Measurements from ENCODE around the gene TMEM72. TPM values are rescaled to one million over a fixed set of nuclear protein-coding genes. Genes with fewer than 3 reads are reported as not detected.

The TMEM72 gene
- total and polyA plus RNA-seq, 2 experiments from 2014 or later: not detected

DNA sequence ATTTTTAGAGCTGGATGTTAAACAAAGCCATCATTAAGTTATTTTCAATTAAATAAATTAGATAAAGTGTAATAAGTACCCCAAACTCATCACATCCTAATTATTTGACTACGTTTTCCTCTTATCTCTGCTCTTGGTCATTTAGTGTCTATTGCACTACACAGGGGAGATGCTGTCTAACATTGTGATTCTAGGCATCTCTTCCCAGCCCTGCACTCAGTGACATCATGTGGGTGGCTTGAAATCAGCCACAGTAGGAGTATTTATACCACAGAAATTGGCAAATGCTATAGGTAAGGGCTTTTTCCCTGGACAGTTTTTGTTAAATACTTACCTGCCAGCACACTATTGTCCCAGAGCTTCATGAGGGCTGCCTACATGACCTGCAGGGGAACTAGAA, 21.3 kb upstream of the TMEM72 start:
- Histone ChIP-seq H3K27ac (ENCODE audit: low read depth) (no peak overlapping the region), H3K4me1 (ENCODE audit: insufficient read depth) (no peaks in the 10 kb centered on the region), H2AFZ (no peak overlapping the region), H3K36me3 (ENCODE audit: insufficient read depth) (no peaks in the 10 kb centered on the region), H3K9me2 (ENCODE audit: insufficient read depth) (peaks cover 7% of the 10 kb centered on the region; the same call in 1 of the 2 replicates), H3K4me2 (no peak overlapping the region), H3K4me3 (no peak overlapping the region), H3K27me3 (ENCODE audit: insufficient read depth) (no peaks in the 10 kb centered on the region), H3F3A (replicated peaks; ENCODE audit: low read depth) (no peaks in the 10 kb centered on the region), H4K20me1 (replicated peaks; ENCODE audit: insufficient read depth) (no peaks in the 10 kb centered on the region), H3K79me2 (replicated peaks; ENCODE audit: insufficient read depth) (no peaks in the 10 kb centered on the region)
- no peak overlapping the region for H3K27ac Mint-ChIP-seq
- H3K27me3 Mint-ChIP-seq (ENCODE audit: insufficient read depth, low read depth, poor library complexity): peaks cover 8% of the 10 kb centered on the region
- H3K4me3 Mint-ChIP-seq: no peak overlapping the region
- H3K36me3 Mint-ChIP-seq (ENCODE audit: low read depth): no peaks in the 10 kb centered on the region
- no peaks in the 10 kb centered on the region for H3K9me3 Mint-ChIP-seq
- ATAC-seq (no peak), DNase-seq (ENCODE audit: low spot score) (no peak)
- TF ChIP-seq ZNF114 (CRISPR knock-in tag; IDR thresholded peaks at IDR 0.05): no peak
- no peak for TF ChIP-seq POLR2AphosphoS5 (IDR thresholded peaks at IDR 0.05; ENCODE audit: low read depth)
- no peak for TF ChIP-seq EZH2 (IDR thresholded peaks at IDR 0.05; ENCODE audit: low read depth, unreplicated experiment)
- H3K4me1 Mint-ChIP-seq: peaks cover 3% of the 10 kb centered on the region; the same call in 2 of the 3 replicates

DNA sequence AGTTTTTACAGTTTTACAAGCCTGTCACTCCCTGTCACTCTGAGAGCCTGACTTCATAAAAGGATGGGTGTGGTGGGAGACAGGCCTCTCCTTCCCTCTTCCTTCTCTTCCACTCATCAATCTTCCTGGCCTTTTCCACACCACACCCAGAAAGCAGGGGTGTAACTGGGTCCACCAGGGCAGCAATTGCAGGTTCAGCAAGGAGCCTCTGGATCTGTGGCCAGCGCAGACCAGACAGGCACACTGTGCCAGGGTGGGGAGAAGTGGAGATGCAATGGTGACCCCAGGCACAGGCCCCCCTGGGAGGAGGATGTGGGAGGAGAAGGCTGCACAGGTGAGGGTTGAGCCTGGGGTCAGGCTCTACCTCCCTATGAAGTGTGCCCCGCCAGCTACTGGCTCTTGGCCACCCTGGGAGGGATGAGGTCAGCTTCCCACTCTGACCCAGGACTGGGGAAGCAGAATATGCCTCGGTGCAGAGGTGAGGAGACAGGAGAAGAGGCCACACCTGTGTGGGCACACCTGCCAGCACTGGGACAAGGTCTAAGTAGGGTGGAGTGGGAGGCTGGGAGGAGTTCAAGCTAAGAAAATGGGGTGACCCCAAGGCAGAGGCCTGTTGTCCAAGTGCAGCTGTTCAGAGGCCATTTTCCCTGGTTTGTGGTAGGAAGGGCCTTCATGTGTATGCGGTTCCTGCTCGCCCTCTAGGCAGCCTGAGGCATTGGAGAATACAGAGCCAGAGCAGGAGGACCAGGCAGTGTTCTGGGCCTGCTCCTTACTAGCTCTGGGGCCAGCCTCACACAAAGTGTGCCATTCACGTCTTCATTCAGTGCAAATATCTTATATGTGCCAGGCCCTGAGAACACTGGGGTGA, 20.2 kb upstream of the TMEM72 start:
- no peak overlapping the region for H2AFZ ChIP-seq
- no peaks in the 10 kb centered on the region for H3F3A ChIP-seq (replicated peaks; ENCODE audit: low read depth)
- Mint-ChIP-seq H3K27ac (no peak overlapping the region), H3K36me3 (ENCODE audit: low read depth) (no peaks in the 10 kb centered on the region), H3K9me3 (no peaks in the 10 kb centered on the region), H3K4me3 (no peak overlapping the region), H3K4me1 (peaks cover 3% of the 10 kb centered on the region; the same call in 2 of the 3 replicates), H3K27me3 (ENCODE audit: insufficient read depth, low read depth, poor library complexity) (peaks cover 8% of the 10 kb centered on the region)
- H4K20me1 ChIP-seq (replicated peaks; ENCODE audit: insufficient read depth): no peaks in the 10 kb centered on the region
- no peaks in the 10 kb centered on the region for H3K4me1 ChIP-seq (ENCODE audit: insufficient read depth)
- peaks cover 7% of the 10 kb centered on the region; the same call in 1 of the 2 replicates for H3K9me2 ChIP-seq (ENCODE audit: insufficient read depth)
- H3K27me3 ChIP-seq (ENCODE audit: insufficient read depth): no peaks in the 10 kb centered on the region
- no peaks in the 10 kb centered on the region for H3K36me3 ChIP-seq (ENCODE audit: insufficient read depth)
- DNase-seq (ENCODE audit: low spot score) (no peak), ATAC-seq (no peak)
- H3K27ac ChIP-seq (ENCODE audit: low read depth): no peak overlapping the region
- no peak overlapping the region for H3K4me3 ChIP-seq
- H3K79me2 ChIP-seq (replicated peaks; ENCODE audit: insufficient read depth): no peaks in the 10 kb centered on the region
- H3K4me2 ChIP-seq: no peak overlapping the region
- TF ChIP-seq EZH2phosphoT487 (IDR thresholded peaks at IDR 0.05; ENCODE audit: unreplicated experiment) (no peak), JUNB (IDR thresholded peaks at IDR 0.05; ENCODE audit: unreplicated experiment) (no peak), STAT1 (IDR thresholded peaks at IDR 0.05; ENCODE audit: unreplicated experiment) (no peak), EZH2 (IDR thresholded peaks at IDR 0.05; ENCODE audit: low read depth, unreplicated experiment) (no peak), POLR2AphosphoS5 (IDR thresholded peaks at IDR 0.05; ENCODE audit: low read depth) (no peak), ZNF331 (CRISPR knock-in tag; IDR thresholded peaks at IDR 0.05; ENCODE audit: low read depth) (no peak), CREB1 (CRISPR knock-in tag; IDR thresholded peaks at IDR 0.05; ENCODE audit: low read depth) (no peak), ZNF114 (CRISPR knock-in tag; IDR thresholded peaks at IDR 0.05) (no peak)
- TF ChIP-seq, protein P1, sequence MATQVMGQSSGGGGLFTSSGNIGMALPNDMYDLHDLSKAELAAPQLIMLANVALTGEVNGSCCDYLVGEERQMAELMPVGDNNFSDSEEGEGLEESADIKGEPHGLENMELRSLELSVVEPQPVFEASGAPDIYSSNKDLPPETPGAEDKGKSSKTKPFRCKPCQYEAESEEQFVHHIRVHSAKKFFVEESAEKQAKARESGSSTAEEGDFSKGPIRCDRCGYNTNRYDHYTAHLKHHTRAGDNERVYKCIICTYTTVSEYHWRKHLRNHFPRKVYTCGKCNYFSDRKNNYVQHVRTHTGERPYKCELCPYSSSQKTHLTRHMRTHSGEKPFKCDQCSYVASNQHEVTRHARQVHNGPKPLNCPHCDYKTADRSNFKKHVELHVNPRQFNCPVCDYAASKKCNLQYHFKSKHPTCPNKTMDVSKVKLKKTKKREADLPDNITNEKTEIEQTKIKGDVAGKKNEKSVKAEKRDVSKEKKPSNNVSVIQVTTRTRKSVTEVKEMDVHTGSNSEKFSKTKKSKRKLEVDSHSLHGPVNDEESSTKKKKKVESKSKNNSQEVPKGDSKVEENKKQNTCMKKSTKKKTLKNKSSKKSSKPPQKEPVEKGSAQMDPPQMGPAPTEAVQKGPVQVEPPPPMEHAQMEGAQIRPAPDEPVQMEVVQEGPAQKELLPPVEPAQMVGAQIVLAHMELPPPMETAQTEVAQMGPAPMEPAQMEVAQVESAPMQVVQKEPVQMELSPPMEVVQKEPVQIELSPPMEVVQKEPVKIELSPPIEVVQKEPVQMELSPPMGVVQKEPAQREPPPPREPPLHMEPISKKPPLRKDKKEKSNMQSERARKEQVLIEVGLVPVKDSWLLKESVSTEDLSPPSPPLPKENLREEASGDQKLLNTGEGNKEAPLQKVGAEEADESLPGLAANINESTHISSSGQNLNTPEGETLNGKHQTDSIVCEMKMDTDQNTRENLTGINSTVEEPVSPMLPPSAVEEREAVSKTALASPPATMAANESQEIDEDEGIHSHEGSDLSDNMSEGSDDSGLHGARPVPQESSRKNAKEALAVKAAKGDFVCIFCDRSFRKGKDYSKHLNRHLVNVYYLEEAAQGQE (IDR thresholded peaks at IDR 0.05; ENCODE audit: unreplicated experiment): no peak
- TF ChIP-seq, protein P2, sequence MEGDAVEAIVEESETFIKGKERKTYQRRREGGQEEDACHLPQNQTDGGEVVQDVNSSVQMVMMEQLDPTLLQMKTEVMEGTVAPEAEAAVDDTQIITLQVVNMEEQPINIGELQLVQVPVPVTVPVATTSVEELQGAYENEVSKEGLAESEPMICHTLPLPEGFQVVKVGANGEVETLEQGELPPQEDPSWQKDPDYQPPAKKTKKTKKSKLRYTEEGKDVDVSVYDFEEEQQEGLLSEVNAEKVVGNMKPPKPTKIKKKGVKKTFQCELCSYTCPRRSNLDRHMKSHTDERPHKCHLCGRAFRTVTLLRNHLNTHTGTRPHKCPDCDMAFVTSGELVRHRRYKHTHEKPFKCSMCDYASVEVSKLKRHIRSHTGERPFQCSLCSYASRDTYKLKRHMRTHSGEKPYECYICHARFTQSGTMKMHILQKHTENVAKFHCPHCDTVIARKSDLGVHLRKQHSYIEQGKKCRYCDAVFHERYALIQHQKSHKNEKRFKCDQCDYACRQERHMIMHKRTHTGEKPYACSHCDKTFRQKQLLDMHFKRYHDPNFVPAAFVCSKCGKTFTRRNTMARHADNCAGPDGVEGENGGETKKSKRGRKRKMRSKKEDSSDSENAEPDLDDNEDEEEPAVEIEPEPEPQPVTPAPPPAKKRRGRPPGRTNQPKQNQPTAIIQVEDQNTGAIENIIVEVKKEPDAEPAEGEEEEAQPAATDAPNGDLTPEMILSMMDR (conservative IDR thresholded peaks at IDR 0.05; ENCODE audit: low read depth in 2 of 2): no peak
- TF ChIP-seq, protein P3, sequence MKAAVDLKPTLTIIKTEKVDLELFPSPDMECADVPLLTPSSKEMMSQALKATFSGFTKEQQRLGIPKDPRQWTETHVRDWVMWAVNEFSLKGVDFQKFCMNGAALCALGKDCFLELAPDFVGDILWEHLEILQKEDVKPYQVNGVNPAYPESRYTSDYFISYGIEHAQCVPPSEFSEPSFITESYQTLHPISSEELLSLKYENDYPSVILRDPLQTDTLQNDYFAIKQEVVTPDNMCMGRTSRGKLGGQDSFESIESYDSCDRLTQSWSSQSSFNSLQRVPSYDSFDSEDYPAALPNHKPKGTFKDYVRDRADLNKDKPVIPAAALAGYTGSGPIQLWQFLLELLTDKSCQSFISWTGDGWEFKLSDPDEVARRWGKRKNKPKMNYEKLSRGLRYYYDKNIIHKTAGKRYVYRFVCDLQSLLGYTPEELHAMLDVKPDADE (IDR thresholded peaks at IDR 0.05): no peak

Measured in GM23338 (cell line).